ENCODE results near the gene MYO3B. TPM values are rescaled to one million over a fixed set of nuclear protein-coding genes. Genes with fewer than 3 reads are reported as not detected.

Gene MYO3B
- polyA plus RNA-seq, 1 of the 3 experiments (the other 2 are of a cell fraction), result not detected

GRCh38 chr2:170218456-170218855 lies 40.5 kb downstream of the MYO3B start:
- Histone ChIP-seq H4K20me1 (ENCODE audit: insufficient read depth) (no peaks in the 10 kb centered on the region), H3K27me3 (ENCODE audit: insufficient read depth) (no peaks in the 10 kb centered on the region), H3K4me2 (no peak overlapping the region), H3K4me3 (ENCODE audit: low read depth in 2 of 2, low read length in 1 of 2) (no peak overlapping the region), H3F3A (replicated peaks; ENCODE audit: insufficient read depth) (no peaks in the 10 kb centered on the region), H3K4me1 (ENCODE audit: control insufficient read depth in 1 of 2, insufficient read depth in 2 of 2, low read depth in 1 of 2, low read length in 1 of 2) (peaks cover 0 to 5% of the 10 kb centered on the region in 2 experiments; a peak in 2 of 4 replicates), H3K9ac (no peak overlapping the region), H3K9me3 (no peaks in the 10 kb centered on the region), H3K9me2 (no peaks in the 10 kb centered on the region), H2AFZ (ENCODE audit: low read depth) (no peak overlapping the region), H3K79me2 (ENCODE audit: insufficient read depth) (no peaks in the 10 kb centered on the region), H3K36me3 (replicated peaks in 1 of 2; ENCODE audit: control insufficient read depth in 1 of 2, insufficient read depth in 2 of 2, low read length in 1 of 2) (no peaks in the 10 kb centered on the region), H3K27ac (ENCODE audit: low read depth in 2 of 2, low read length in 1 of 2) (no peak overlapping the region)
- POLR2A ChIA-PET, result no interaction called here
- CTCF ChIA-PET, result interaction anchor here (2.8 kb wide), 1 partner anchor 18 kb away, joined by 9 read pairs; no protein-coding TSS in a partner anchor
- TF ChIP-seq NFIC (IDR thresholded peaks at IDR 0.05; ENCODE audit: borderline replicate concordance), result peak; percentile 4; the same call in 1 of the 2 replicates
- TF ChIP-seq TAF1 (IDR thresholded peaks at IDR 0.05; ENCODE audit: borderline replicate concordance, low read depth, low read length), result no peak
- no peak for DNase-seq
- WGBS (ENCODE audit: low lambda C conversion rate), result 78% methylated on average over 2 of the region's 2 CpGs

GRCh38 chr2:170218931-170219330 lies 41.0 kb downstream of the MYO3B start:
- no peaks in the 10 kb centered on the region for H4K20me1 ChIP-seq (ENCODE audit: insufficient read depth)
- no peaks in the 10 kb centered on the region for H3K9me2 ChIP-seq
- H2AFZ ChIP-seq (ENCODE audit: low read depth), result no peak overlapping the region
- CTCF ChIA-PET, result interaction anchor here (2.8 kb wide), 1 partner anchor 17 kb away, joined by 9 read pairs; no protein-coding TSS in a partner anchor
- no peaks in the 10 kb centered on the region for H3K27me3 ChIP-seq (ENCODE audit: insufficient read depth)
- H3K36me3 ChIP-seq (replicated peaks in 1 of 2; ENCODE audit: control insufficient read depth in 1 of 2, insufficient read depth in 2 of 2, low read length in 1 of 2), result no peaks in the 10 kb centered on the region
- POLR2A ChIA-PET, result no interaction called here
- no peak overlapping the region for H3K4me2 ChIP-seq
- H3K27ac ChIP-seq (ENCODE audit: low read depth in 2 of 2, low read length in 1 of 2), result no peak overlapping the region
- no peaks in the 10 kb centered on the region for H3K79me2 ChIP-seq (ENCODE audit: insufficient read depth)
- no peak overlapping the region for H3K9ac ChIP-seq
- no peak for DNase-seq
- WGBS (ENCODE audit: low lambda C conversion rate), result 60% methylated on average over 1 of the region's 1 CpG
- no peaks in the 10 kb centered on the region for H3F3A ChIP-seq (replicated peaks; ENCODE audit: insufficient read depth)
- TF ChIP-seq RCOR1 (IDR thresholded peaks at IDR 0.05; ENCODE audit: low read length), result no peak
- TF ChIP-seq TCF12 (IDR thresholded peaks at IDR 0.05), result no peak
- TF ChIP-seq FOXM1 (IDR thresholded peaks at IDR 0.05; ENCODE audit: low read depth), result no peak
- TF ChIP-seq ZBTB33 (IDR thresholded peaks at IDR 0.05; ENCODE audit: borderline replicate concordance, low read depth), result no peak
- TF ChIP-seq ELF1 (IDR thresholded peaks at IDR 0.05), result no peak
- TF ChIP-seq IRF3 (IDR thresholded peaks at IDR 0.05; ENCODE audit: low read depth, low read length), result no peak
- TF ChIP-seq RAD21 (IDR thresholded peaks at IDR 0.05; ENCODE audit: low read length), result no peak
- H3K4me1 ChIP-seq (ENCODE audit: control insufficient read depth in 1 of 2, insufficient read depth in 2 of 2, low read depth in 1 of 2, low read length in 1 of 2), result peaks cover 0 to 8% of the 10 kb centered on the region in 2 experiments; a peak in 3 of 4 replicates
- H3K9me3 ChIP-seq, result no peaks in the 10 kb centered on the region
- no peak overlapping the region for H3K4me3 ChIP-seq (ENCODE audit: low read depth in 2 of 2, low read length in 1 of 2)

All from SK-N-SH (cell line).